PC-3 (cell line): Measurements from ENCODE around the gene THADA.

ENCODE experiments used
- CTCF ChIP-seq: fragments of 300-600 bp; sonication (generic); conservative IDR thresholded peaks from 2 replicates; pipeline ENCODE4 v1.5.1; 2017; ENCODE audit warnings: antibody characterized with exemption, low read depth, mild to moderate bottlenecking, low read length
- EZH2 ChIP-seq: fragments of 300-600 bp; sonication (generic); IDR thresholded peaks from one replicate; pipeline ENCODE4 v1.6.1; 2017; ENCODE audit warnings: antibody characterized with exemption, mild to moderate bottlenecking, low read length; ENCODE audit not compliant: unreplicated experiment

DNA sequence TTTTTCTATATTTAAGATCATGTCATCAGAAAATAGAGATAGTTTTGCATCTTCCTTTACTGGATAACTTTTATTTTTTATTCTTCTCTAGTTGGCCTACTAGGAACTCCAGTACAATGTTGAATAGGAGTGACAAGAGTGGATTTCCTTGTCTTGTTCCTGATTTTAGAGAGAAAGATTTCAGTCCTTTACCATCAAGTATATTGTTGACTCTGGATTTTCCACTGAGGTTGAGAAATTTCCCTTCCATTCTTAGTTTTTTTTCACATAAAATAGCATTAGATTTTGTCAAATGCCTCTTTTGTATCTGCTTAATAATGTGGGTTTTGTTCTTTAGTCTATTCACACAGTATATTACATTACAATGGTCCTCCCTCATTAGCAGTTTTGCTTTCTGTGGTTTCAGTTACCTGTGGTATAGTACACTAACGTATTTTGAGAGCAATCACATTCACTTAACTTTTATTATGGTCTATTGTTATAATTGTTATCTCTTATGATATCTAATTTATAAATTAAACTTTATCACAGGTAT lies 105.5 kb downstream of the THADA start:
- TF ChIP-seq CTCF (no peak), EZH2 (no peak)
